Loucy (cell line): ENCODE data around the gene NMNAT2.

Experiments
- H2AFZ ChIP-seq: fragments of 200-600 bp; sonication (generic); 2 replicates; pipeline ENCODE4 v1.6.0; 2016; ENCODE audit warnings: antibody characterized with exemption, mild to moderate bottlenecking, low read length, moderate library complexity
- H3F3A ChIP-seq: fragments of 200-600 bp; 2 replicates; pipeline ENCODE4 v1.6.0; 2016; ENCODE audit warnings: antibody characterized with exemption, low read depth, mild to moderate bottlenecking
- H3K27me3 ChIP-seq: fragments of 200-600 bp; sonication (generic); 2 replicates; pipeline ENCODE4 v1.6.1; 2014; ENCODE audit warnings: low read length, mild to moderate bottlenecking; ENCODE audit not compliant: insufficient read depth, poor library complexity, severe bottlenecking
- H3K36me3 ChIP-seq: fragments of 200-600 bp; sonication (generic); 2 replicates; pipeline ENCODE4 v1.6.1; 2016; ENCODE audit warnings: low read length; ENCODE audit not compliant: insufficient read depth
- H3K4me1 ChIP-seq: fragments of 200-600 bp; sonication (generic); 2 replicates; pipeline ENCODE4 v1.5.1; 2014; ENCODE audit warnings: low read length, mild to moderate bottlenecking; ENCODE audit not compliant: insufficient read depth, poor library complexity, severe bottlenecking
- H3K4me2 ChIP-seq: fragments of 200-600 bp; sonication (generic); 2 replicates; pipeline ENCODE4 v1.6.0; 2014; ENCODE audit warnings: antibody characterized with exemption, low read length, low read depth, mild to moderate bottlenecking; ENCODE audit not compliant: poor library complexity, severe bottlenecking
- H3K4me3 ChIP-seq: fragments of 200-600 bp; sonication (generic); 2 replicates; pipeline ENCODE4 v1.5.1; 2014; ENCODE audit warnings: low read length, mild to moderate bottlenecking, mixed read lengths; ENCODE audit not compliant: poor library complexity, severe bottlenecking
- H3K79me2 ChIP-seq: fragments of 200-600 bp; sonication (generic); 2 replicates; pipeline ENCODE4 v1.6.1; 2014; ENCODE audit warnings: low read length; ENCODE audit not compliant: insufficient read depth
- H3K9ac ChIP-seq: fragments of 200-600 bp; sonication (generic); 2 replicates; pipeline ENCODE4 v1.6.0; 2014; ENCODE audit warnings: mild to moderate bottlenecking, low read depth, low read length, moderate library complexity; ENCODE audit not compliant: poor library complexity, severe bottlenecking
- H3K9me2 ChIP-seq: fragments of 200-600 bp; sonication (generic); replicated peaks from 2 replicates; pipeline ENCODE4 v1.6.1; 2016; ENCODE audit warnings: low read depth, low read length, mixed read lengths
- H3K9me3 ChIP-seq: fragments of 200-600 bp; sonication (generic); 2 replicates; pipeline ENCODE4 v1.6.1; 2014; ENCODE audit warnings: mild to moderate bottlenecking, antibody characterized with exemption, low read length, low read depth; ENCODE audit not compliant: insufficient read depth
- H4K20me1 ChIP-seq: fragments of 200-600 bp; sonication (generic); 2 replicates; pipeline ENCODE4 v1.6.0; 2014; ENCODE audit warnings: antibody characterized with exemption, low read length, mild to moderate bottlenecking; ENCODE audit not compliant: insufficient read depth, poor library complexity, severe bottlenecking
- CTCF ChIP-seq: fragments of 200-600 bp; sonication (generic); conservative IDR thresholded peaks from 2 replicates; pipeline ENCODE4 v1.5.1; 2014; ENCODE audit warnings: mild to moderate bottlenecking, antibody characterized with exemption, low read length
- EZH2phosphoT487 ChIP-seq: fragments of 200-600 bp; IDR thresholded peaks from 2 replicates; pipeline ENCODE4 v1.6.1; 2018; ENCODE audit warnings: antibody characterized with exemption, mild to moderate bottlenecking, moderate library complexity, borderline replicate concordance

NMNAT2 gene

DNA sequence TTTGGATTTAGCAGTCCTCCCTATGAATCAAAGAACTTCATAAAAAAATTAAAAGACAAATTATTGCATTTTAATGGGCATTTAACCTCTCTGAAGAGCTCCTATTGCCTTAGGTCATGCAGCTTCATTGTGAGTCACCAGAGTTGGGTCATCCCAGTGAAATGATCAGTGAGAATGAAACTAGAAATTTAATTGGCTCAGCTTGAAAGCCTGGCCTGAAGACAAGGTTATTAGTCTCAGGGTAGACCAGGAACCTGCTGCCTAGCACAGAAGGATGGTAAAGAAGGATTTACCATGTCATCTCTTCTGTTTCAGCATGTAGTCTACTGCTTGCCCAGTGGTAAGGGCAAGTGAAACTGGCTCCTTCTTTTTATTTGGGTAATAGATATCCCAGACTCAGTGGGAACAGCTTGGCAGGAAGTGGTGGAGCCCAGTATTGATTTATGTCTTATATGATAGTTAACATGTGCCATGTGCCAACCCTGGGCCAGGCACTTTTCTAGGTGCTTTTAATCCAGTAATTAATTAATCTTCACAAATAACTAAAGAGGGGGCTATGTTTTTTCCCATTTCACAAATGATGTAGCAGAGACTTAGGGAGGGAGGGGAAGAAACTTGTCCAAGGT lies 208.5 kb downstream of the NMNAT2 start:
- Histone ChIP-seq H3K9me3 (no peaks in the 10 kb centered on the region), H2AFZ (peak overlapping the region; percentile 66), H3K9me2 (no peaks in the 10 kb centered on the region), H3K4me2 (peak overlapping the region; percentile 42), H3K79me2 (no peaks in the 10 kb centered on the region), H3K27me3 (no peaks in the 10 kb centered on the region), H3K4me1 (peaks cover 30% of the 10 kb centered on the region), H3K9ac (no peak overlapping the region), H3K36me3 (no peaks in the 10 kb centered on the region), H4K20me1 (no peaks in the 10 kb centered on the region), H3F3A (no peaks in the 10 kb centered on the region), H3K4me3 (peak overlapping the region; percentile 5)
- TF ChIP-seq EZH2phosphoT487 (no peak), CTCF (no peak)

- H3K36me3 ChIP-seq: no peaks in the 10 kb centered on the region
- no peaks in the 10 kb centered on the region for H3K9me2 ChIP-seq
- no peaks in the 10 kb centered on the region for H4K20me1 ChIP-seq
- no peaks in the 10 kb centered on the region for H3K9me3 ChIP-seq
- no peak overlapping the region for H3K9ac ChIP-seq
- no peaks in the 10 kb centered on the region for H3K79me2 ChIP-seq
- H3K4me3 ChIP-seq: no peak overlapping the region
- H2AFZ ChIP-seq: no peak overlapping the region
- H3K4me2 ChIP-seq: no peak overlapping the region
- TF ChIP-seq CTCF (no peak), EZH2phosphoT487 (no peak)
- H3K4me1 ChIP-seq: peaks cover 35% of the 10 kb centered on the region
- H3K27me3 ChIP-seq: no peaks in the 10 kb centered on the region
- H3F3A ChIP-seq: no peaks in the 10 kb centered on the region
Measured at GRCh38 chr1:183206538-183207122, 211.6 kb downstream of the NMNAT2 start.

- Histone ChIP-seq H3K79me2 (no peaks in the 10 kb centered on the region), H3K9me2 (no peaks in the 10 kb centered on the region), H3F3A (no peaks in the 10 kb centered on the region), H3K9me3 (no peaks in the 10 kb centered on the region), H3K4me2 (no peak overlapping the region), H3K9ac (no peak overlapping the region), H3K36me3 (no peaks in the 10 kb centered on the region), H3K4me1 (peaks cover 33% of the 10 kb centered on the region), H4K20me1 (no peaks in the 10 kb centered on the region), H3K27me3 (no peaks in the 10 kb centered on the region), H2AFZ (no peak overlapping the region), H3K4me3 (no peak overlapping the region)
- no peak for TF ChIP-seq CTCF
- no peak for TF ChIP-seq EZH2phosphoT487
Measured at GRCh38 chr1:183205196-183205781, 212.9 kb downstream of the NMNAT2 start.
